Measurements from ENCODE around the gene AURKB.
"Not testable (repeated sequence)": the region's sequence is repeated elsewhere in the genome, so short reads cannot be mapped to it uniquely, and the experiment has no call there.

The AURKB gene

GRCh38 chr17:8187517-8188262, 22.7 kb downstream of the AURKB start:
- DNase-seq, result peak; percentile 91

DNA sequence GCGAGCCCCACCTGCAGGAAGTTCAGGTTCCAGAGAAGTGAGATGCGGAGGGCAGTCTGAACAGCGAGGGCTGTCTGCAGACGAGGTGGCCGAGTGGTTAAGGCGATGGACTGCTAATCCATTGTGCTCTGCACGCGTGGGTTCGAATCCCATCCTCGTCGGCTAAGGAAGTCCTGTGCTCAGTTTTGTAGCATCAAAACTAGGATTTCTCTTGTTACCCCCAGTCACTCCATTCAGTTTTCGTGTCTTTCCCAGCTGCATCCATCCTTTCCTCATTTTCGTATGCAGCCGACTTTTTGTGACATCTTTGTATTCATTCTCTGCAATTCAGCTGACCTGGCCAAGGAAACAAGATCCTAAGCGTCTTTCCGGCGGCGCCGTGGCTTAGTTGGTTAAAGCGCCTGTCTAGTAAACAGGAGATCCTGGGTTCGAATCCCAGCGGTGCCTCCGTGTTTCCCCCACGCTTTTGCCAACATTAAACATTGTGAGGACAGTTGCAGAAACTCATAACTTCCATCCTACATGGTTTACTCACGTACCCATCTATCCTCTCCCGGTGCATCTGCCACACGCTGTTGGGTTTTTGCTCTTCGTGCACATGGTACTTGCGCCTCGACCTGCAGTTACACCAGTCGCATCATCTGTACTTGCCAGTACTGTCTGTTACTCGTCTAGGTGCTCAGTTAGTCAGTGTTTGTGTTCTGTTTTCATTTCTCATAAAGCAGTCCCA, 23.4 kb downstream of the AURKB start:
- DNase-seq, result peak; percentile 93

- DNase-seq, result no peak
Observed at GRCh38 chr17:8186446-8186786, 24.0 kb downstream of the AURKB start.

DNA sequence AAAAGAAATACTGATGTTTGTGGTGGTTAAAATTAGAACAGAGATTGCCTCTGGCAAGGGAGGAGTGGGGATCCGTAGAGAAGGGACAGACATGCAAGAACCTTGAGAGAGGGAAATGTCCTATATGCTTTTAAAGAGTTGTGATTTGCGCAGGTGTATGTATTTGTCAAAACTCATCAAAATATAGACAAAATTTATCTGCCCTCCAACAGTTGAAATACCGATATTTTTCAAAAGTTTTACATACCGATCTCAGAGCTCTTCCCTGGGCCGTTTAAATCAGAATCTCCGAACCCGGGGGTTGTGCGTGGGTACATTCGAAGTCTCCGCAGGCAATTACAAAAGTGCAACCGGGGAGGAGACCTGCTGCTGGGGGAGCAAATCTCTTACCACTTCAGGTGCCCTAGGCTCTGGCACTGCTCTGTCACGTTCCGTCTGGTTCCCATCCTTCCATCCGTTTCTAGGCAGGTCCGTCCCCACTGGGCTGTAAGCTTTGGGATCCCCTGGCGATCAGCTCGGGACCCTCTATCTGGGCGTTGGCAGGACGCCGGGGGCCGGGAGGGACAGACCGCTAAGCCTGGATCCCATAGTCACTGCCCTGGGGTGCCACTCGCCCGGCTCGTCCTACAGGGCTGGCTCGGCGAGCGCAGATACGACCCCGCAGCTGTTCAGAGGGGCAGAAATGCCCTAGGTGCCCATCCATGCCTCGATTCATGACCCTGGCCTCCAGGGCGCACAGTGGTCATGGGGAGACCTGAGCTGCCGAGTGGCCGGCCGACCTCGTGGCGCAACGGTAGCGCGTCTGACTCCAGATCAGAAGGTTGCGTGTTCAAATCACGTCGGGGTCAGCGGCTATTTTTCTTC, 24.6 kb downstream of the AURKB start:
- peak; percentile 80 for DNase-seq

GRCh38 chr17:8176998-8177731, 33.2 kb downstream of the AURKB start:
- DNase-seq, result no peak

DNA sequence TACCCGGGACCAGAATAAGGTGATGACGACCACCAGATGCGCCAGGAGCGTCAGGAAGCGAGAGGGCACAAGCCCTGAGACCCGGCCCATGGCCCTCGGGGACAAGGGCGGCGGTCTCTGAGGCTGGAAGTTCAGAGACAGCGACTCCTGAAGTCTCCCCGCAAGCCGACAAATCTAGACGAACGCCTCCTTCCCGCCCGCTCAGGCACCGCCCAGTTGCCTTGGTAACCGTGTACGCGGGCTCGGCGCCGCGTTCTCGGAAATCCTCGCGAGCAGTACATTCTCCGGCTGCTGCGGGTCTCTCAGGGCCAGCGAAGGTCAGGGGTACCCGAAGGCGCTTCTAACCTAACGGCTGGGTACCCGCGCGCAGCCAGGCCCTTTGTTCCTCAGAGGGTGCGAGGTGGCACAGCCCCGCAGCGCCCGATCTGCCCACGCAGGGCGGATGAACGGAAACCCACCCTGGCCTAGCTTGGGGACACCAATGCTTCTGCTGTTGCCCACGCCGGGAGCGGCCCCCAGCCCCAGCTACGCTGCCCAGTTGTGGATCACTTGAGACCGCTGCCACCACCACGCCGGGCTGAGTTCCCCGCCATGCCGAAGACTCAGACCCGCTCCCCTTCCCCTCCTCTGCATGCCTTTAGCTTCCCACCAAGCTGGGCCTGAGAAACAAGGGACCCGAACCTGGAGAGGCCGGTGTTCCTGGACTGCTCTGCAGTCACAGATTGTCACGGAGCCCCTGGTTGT, 34.0 kb downstream of the AURKB start, which contains the start of gene TMEM107:
TSS of gene TMEM107 (minus strand) at position 184 of the 744 bp plus-strand sequence. CDS start at position 90, 94 bp downstream.
- DNase-seq, result peak; percentile 76

GRCh38 chr17:8175795-8176196, 34.6 kb downstream of the AURKB start:
- DNase-seq, result no peak

DNA sequence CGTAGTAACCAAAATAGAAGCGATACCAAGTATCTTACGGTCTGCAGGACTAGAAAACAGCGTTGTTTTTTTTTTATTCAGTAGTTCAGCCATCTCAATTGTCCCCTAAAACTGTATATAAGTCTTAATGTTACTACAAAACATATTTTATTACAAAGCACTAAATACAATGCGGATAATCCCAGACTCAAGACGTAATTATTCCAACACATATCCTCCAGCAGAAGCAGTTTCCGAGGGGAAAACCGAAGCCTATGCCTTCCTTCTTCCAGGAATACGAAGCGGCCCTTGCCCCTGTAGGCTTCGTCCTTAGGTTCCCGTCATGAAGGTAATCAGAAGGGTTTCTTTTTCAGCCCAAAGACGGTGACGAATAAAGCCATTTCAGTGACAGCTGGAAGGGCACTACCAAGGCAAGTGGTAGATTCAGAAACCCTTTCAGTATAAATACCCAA, 36.5 kb downstream of the AURKB start:
- no peak for DNase-seq

GRCh38 chr17:8173056-8173870, 37.1 kb downstream of the AURKB start:
- DNase-seq, result peak; percentile 92

DNA sequence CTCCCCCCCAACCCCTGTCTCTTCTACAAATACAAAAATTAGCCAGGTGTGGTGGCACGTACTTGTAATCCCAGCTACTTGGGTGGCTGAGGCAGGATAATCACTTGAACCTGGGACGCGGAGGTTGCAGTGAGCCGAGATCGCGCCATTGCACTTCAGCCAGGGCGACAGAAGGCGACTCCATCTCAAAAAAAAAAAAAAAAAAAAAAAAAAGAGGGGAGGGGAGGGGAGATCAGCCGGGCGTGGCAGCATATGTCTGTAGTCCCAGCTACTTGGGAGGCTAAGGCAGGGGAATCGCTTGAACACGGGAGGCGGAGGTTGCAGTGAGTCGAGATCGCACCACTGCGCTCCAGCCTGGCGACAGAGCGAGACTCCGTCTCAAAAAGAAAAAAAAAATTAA, 40.2 kb downstream of the AURKB start:
- DNase-seq, result not testable (repeated sequence)

- no peak for DNase-seq
Observed at GRCh38 chr17:8167526-8167925, 42.8 kb downstream of the AURKB start.

- no peak for DNase-seq
Observed at GRCh38 chr17:8166731-8167130, 43.6 kb downstream of the AURKB start.

DNA sequence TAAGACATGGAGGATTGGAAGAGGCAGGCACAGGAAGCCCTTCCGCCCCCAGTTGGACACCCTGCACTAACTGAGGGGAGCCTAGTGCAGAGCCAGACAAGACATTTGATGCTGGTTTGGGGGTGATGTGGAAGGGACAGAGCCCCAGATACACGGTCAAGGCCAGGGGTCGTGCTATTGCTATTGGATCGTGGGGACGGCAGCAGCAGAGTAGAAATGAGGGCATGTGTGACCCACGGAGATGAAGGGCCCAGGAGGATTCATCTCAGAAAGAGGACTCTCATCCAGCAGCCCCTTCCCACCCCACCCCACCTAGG, 45.6 kb downstream of the AURKB start:
- no peak for DNase-seq

GRCh38 chr17:8163978-8164814, 46.2 kb downstream of the AURKB start:
- DNase-seq, result no peak

GRCh38 chr17:8162997-8163977, 47.1 kb downstream of the AURKB start:
- DNase-seq, result no peak

DNA sequence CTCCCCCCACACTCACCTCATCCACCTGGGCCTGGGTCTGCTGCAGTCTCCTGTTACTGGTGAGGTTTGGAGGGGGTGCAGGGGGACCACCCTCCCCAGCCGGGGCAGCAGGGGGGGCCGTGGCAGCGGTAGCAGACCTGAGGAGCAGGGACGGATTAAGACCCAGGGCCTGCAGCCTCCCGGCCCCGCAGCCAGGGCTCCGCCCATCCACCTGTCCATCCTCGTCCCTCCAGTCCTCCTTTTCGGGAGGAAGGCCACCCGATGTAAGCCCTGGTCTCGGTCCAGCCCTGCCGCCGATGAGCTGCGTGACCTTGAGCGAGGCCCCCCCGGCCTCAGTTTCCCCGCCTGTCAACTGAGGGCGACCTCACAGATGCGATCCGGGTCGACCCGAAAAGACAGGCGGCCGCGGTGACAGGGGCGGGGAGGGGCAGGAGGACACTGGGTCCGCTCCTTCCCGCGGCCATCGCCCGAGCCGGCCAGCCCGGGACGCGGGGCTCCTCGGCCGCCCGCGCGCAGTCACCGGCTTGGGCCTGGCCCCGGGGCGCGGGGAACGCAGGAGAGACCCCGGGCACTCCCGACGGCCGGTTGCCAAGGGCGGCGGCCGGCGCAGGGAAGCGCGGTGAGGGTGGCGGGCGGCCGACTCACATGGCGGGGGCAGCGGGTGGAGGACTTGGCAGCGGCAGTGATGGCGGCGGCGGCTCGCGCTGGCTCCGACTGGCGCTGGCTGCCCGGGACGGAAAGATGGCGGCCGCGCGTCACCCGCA, 48.0 kb downstream of the AURKB start, which contains the start of gene VAMP2:
TSS of gene VAMP2 (minus strand) at position 716 of the 764 bp plus-strand sequence. CDS start at position 647, 69 bp downstream.
- peak; percentile 73 for DNase-seq

DNA sequence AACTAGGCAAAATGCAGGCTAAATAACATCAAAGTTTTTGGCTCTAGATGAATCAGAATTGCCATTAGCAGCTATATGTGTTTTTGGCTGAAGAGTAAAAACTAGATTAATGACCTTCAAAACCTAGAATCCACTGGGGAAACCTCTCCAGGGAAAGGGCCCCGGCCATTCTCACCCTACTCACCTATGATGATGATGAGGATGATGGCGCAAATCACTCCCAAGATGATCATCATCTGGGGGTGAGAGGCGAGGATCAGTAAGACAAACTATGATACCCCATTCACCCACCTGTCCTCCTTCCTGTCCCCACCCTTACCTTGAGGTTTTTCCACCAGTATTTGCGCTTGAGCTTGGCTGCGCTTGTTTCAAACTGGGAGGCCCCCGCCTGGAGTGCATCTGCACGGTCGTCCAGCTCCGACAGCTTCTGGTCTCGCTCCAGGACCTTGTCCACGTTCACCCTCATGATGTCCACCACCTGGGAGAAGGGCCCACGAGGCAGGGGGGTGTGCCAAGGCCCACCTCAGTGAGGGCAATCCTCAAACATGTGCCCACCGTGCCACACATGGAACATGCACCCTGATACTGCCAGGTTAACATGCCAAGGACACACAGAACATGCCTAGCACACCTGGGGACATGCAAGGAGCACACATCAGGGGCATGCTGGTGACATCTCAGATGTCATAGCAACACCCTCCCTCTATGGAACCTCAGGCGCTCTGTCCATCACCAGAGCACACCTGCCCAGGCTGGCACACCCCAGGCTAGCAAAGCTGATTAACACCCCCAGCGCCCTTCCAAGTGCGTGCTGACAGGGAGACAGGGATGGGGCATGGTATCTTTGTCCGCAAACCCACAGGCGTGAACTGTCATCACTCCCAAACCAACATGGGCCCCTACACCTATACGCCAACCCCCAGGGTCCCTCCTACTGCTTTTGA, 48.8 kb downstream of the AURKB start:
- no peak for DNase-seq
